GM12878 (cell line): ENCODE data around the gene UNC45B. TPM values are rescaled to one million over a fixed set of nuclear protein-coding genes. Genes with fewer than 3 reads are reported as not detected.

ENCODE experiments used
- ATAC-seq: fragments of 200-7000 bp; cut with Tn5 transposase; 3 replicates; pipeline ENCODE4 v1.9.1; 2020; ENCODE audit warnings: mild to moderate bottlenecking, moderate library complexity
- BruUV-seq: library from RNA; stranded (reverse); fragments of 400-500 nt; replicated peaks from 2 replicates; lab custom pipeline; 2021; lab: Mats Ljungman, UMichigan
- CTCF ChIA-PET: fragments of 300-600 bp; sonication (Branson Sonifier 250); formaldehyde crosslinking; extraction: SDS; loops from one replicate; lab custom pipeline; 2021; ENCODE audit warnings: inconsistent platforms; lab: Yijun Ruan, JAX
- POLR2A ChIA-PET: fragments of 350-600 bp; formaldehyde crosslinking; extraction: SDS; loops from one replicate; lab custom pipeline; 2021; ENCODE audit warnings: inconsistent platforms; lab: Charles Lee
- RAD21 ChIA-PET: fragments of 300-600 bp; sonication (Branson Sonifier 250); formaldehyde crosslinking; loops from one replicate; lab custom pipeline; 2023; ENCODE audit warnings: antibody characterized with exemption; ENCODE audit not compliant: unreplicated experiment; lab: Charles Lee
- SMC1A ChIA-PET: fragments of 300-600 bp; sonication (Branson Sonifier 250); formaldehyde crosslinking; loops from one replicate; lab custom pipeline; 2023; ENCODE audit not compliant: unreplicated experiment, uncharacterized antibody; lab: Charles Lee
- DNase-seq: peaks from one replicate; pipeline ENCODE4 v3.0.0-alpha.2; 2011; ENCODE audit warnings: low read depth, low spot score
- FAIRE-seq: peaks from 3 replicates; lab custom pipeline; 2011; peaks lifted over from hg19 to GRCh38; lab: Jason Lieb, UNC
- H2AFZ ChIP-seq: 2 replicates; pipeline ENCODE4 v1.6.0; 2011; ENCODE audit warnings: low read depth, low read length, control low read depth; ENCODE audit not compliant: control insufficient read depth
- H3K27ac ChIP-seq: 2 replicates; pipeline ENCODE4 v1.5.1; 2011; ENCODE audit warnings: control low read depth; ENCODE audit not compliant: control insufficient read depth, insufficient read depth
- H3K27me3 ChIP-seq, 2 experiments: replicated peaks in 1 of 2; 2 replicates each; pipeline versions ENCODE4 v1.6.0 to v1.6.1; 2011; ENCODE audit warnings: low read length in 1 of 2; ENCODE audit not compliant: control insufficient read depth in 2 of 2, insufficient read depth in 2 of 2
- H3K36me3 ChIP-seq, 2 experiments: 2 replicates each; pipeline ENCODE4 v1.5.1; 2011; ENCODE audit warnings: low read length in 1 of 2; ENCODE audit not compliant: control insufficient read depth in 2 of 2, insufficient read depth in 2 of 2
- H3K4me1 ChIP-seq: 2 replicates; pipeline ENCODE4 v1.6.1; 2011; ENCODE audit warnings: mild to moderate bottlenecking, low read length, moderate library complexity, mixed read lengths; ENCODE audit not compliant: control insufficient read depth, insufficient read depth
- H3K4me2 ChIP-seq: 2 replicates; pipeline ENCODE4 v1.6.0; 2011; ENCODE audit warnings: control low read depth; ENCODE audit not compliant: control insufficient read depth, insufficient read depth
- H3K4me3 ChIP-seq: fragments of 200-600 bp; sonication (generic); 2 replicates; pipeline ENCODE4 v1.5.1; 2016
- H3K79me2 ChIP-seq: 2 replicates; pipeline ENCODE4 v1.6.0; 2011; ENCODE audit warnings: low read length; ENCODE audit not compliant: control insufficient read depth, insufficient read depth
- H3K9ac ChIP-seq: 2 replicates; pipeline ENCODE4 v1.8.0; 2011; ENCODE audit warnings: low read length, control low read depth, mixed read lengths; ENCODE audit not compliant: control insufficient read depth, insufficient read depth
- H3K9me3 ChIP-seq: replicated peaks from 3 replicates; pipeline ENCODE4 v1.5.1; 2011; ENCODE audit warnings: mild to moderate bottlenecking, low read length; ENCODE audit not compliant: control insufficient read depth, insufficient read depth
- H4K20me1 ChIP-seq: 2 replicates; pipeline ENCODE4 v1.6.0; 2011; ENCODE audit not compliant: control insufficient read depth, insufficient read depth
- BHLHE40 ChIP-seq, 2 experiments: fragments of 450-650 bp in 1 of 2; IDR thresholded peaks; 2 replicates each; pipeline ENCODE4 v1.6.1; 2011 to 2017; ENCODE audit warnings: low read depth in 2 of 2, borderline replicate concordance in 1 of 2, improper control_type of control experiment in 1 of 2, low read length in 1 of 2, mild to moderate bottlenecking in 1 of 2
- CHD4 ChIP-seq: fragments of 200-600 bp; sonication (generic); IDR thresholded peaks from 2 replicates; pipeline ENCODE4 v1.6.1; 2016; ENCODE audit warnings: mild to moderate bottlenecking
- E2F8 ChIP-seq: fragments of 450-650 bp; IDR thresholded peaks from 2 replicates; pipeline ENCODE4 v1.6.1; 2018; ENCODE audit warnings: mild to moderate bottlenecking, low read depth, moderate library complexity; ENCODE audit not compliant: partially characterized antibody
- LARP7 ChIP-seq: fragments of 450-650 bp; IDR thresholded peaks from 2 replicates; pipeline ENCODE4 v1.6.1; 2017; ENCODE audit warnings: mild to moderate bottlenecking
- MAX ChIP-seq: IDR thresholded peaks from 2 replicates; pipeline ENCODE4 v1.6.1; 2012; ENCODE audit warnings: low read depth, low read length, improper control_type of control experiment
- MYC ChIP-seq: IDR thresholded peaks from 2 replicates; pipeline ENCODE4 v1.6.1; 2011; ENCODE audit warnings: mild to moderate bottlenecking, low read length, moderate library complexity, inconsistent platforms; ENCODE audit not compliant: insufficient read depth, insufficient replicate concordance, insufficient read length, severe bottlenecking
- NFYA ChIP-seq: IDR thresholded peaks from 2 replicates; pipeline ENCODE4 v1.6.1; 2011; ENCODE audit warnings: low read depth, mild to moderate bottlenecking, low read length, improper control_type of control experiment, borderline replicate concordance
- NR2C2 ChIP-seq: IDR thresholded peaks from 2 replicates; pipeline ENCODE4 v1.6.1; 2011; ENCODE audit warnings: borderline replicate concordance, low read depth; ENCODE audit not compliant: control insufficient read depth, insufficient read length
- RCOR1 ChIP-seq: conservative IDR thresholded peaks from 2 replicates; pipeline ENCODE4 v1.6.1; 2012; ENCODE audit warnings: low read depth, low read length, improper control_type of control experiment
- SMAD1 ChIP-seq: fragments of 450-650 bp; IDR thresholded peaks from 2 replicates; pipeline ENCODE4 v1.6.1; 2018; ENCODE audit warnings: mild to moderate bottlenecking, low read depth; ENCODE audit not compliant: partially characterized antibody
- ZBTB33 ChIP-seq: fragments of 450-650 bp; IDR thresholded peaks from 2 replicates; pipeline ENCODE4 v1.6.1; 2017; ENCODE audit warnings: mild to moderate bottlenecking
- ZNF217 ChIP-seq: fragments of 450-650 bp; IDR thresholded peaks from 2 replicates; pipeline ENCODE4 v1.6.1; 2017; ENCODE audit warnings: antibody characterized with exemption, mild to moderate bottlenecking
- WGBS: methylation state at CpG from one replicate; pipeline ENCODE4 v1.1.6; 2016; ENCODE audit warnings: low lambda C conversion rate; ENCODE audit not compliant: insufficient replicate concordance, insufficient coverage; ENCODE audit errors: missing lambda C conversion rate; 5-methylcytosine and 5-hydroxymethylcytosine counted together
- in situ Hi-C: fragments of 300-500 bp; cut with MboI; formaldehyde crosslinking; loops from 9 replicates; pipeline ENCODE4 v1.14.3; 2018; ENCODE audit warnings: mixed read lengths
- intact Hi-C: fragments of 100-400 bp; cut with micrococcal nuclease; formaldehyde crosslinking; loops from one replicate; pipeline ENCODE4 v1.14.2; 2022; ENCODE audit not compliant: unreplicated experiment
- polyA plus RNA-seq, 11 experiments: library from polyadenylated mRNA; depleted of rRNA in 4 of 11; unstranded in 6 of 11; stranded (reverse) in 5 of 11; fragments of >200 nt; fragmentation: Nextera tagmentation in 4 of 11; fragmentation: Illumina TruSeq in 1 of 11; extraction: Ambion mirVana in 4 of 11; extraction: Trizol in 1 of 11; gene quantifications; 1 replicate in 1 of 11; 2 replicates in 10 of 11; pipeline versions ENCODE4 v1.2.1 to v1.2.3, GENCODE V29; 2011 to 2016; ENCODE audit warnings: inconsistent platforms in 2 of 11, missing spikeins in 2 of 11, low read depth in 1 of 11
- total RNA-seq, 4 experiments: library from RNA; depleted of rRNA in 3 of 4; stranded (reverse); fragments of >200 nt in 3 of 4; fragmentation: Illumina TruSeq in 1 of 4; extraction: Trizol in 1 of 4; gene quantifications; 2 replicates each; pipeline versions ENCODE4 v1.2.1 to v1.2.3, GENCODE V29; 2013 to 2021
- TF ChIP-seq, protein P1 (sequence below): fragments of 450-650 bp; IDR thresholded peaks from 2 replicates; pipeline ENCODE4 v1.6.1; 2014; ENCODE audit warnings: mild to moderate bottlenecking

Gene UNC45B
- total and polyA plus RNA-seq, 10 of the 15 experiments (the other 5 are each of a cell fraction or from before 2014, with no cell fraction given) = 0.03 TPM; not detected in 9

GRCh38 chr17:35155246-35155645 lies 7.6 kb downstream of the UNC45B start:
- in situ Hi-C loops = no loop called here

GRCh38 chr17:35159940-35160339 lies 12.3 kb downstream of the UNC45B start:
- peaks cover 1 to 3% of the 10 kb centered on the region in 2 experiments; a peak in 2 of 4 replicates for H3K27me3 ChIP-seq
- no peak overlapping the region for H3K9ac ChIP-seq
- no peak overlapping the region for H3K27ac ChIP-seq
- H3K4me2 ChIP-seq = no peak overlapping the region
- intact Hi-C loops (no loop called here), in situ Hi-C loops (loop anchor here (10.0 kb wide), 1 partner anchor 585 kb away; no protein-coding TSS in a partner anchor)
- H3K4me3 ChIP-seq = no peak overlapping the region
- CTCF ChIA-PET = no interaction called here
- SMC1A ChIA-PET = no interaction called here
- no peaks in the 10 kb centered on the region for H3K9me3 ChIP-seq
- 41% methylated on average over 2 of the region's 2 CpGs for WGBS
- POLR2A ChIA-PET = no interaction called here
- H3K4me1 ChIP-seq = no peaks in the 10 kb centered on the region
- FAIRE-seq = no peak
- RAD21 ChIA-PET = no interaction called here
- H2AFZ ChIP-seq = no peak overlapping the region
- ATAC-seq = no peak
- DNase-seq = no peak
- no peaks in the 10 kb centered on the region for H3K36me3 ChIP-seq
- no TSS peak for BruUV-seq
- no peaks in the 10 kb centered on the region for H3K79me2 ChIP-seq
- H4K20me1 ChIP-seq = no peaks in the 10 kb centered on the region
- TF ChIP-seq MYC (no peak), MAX (no peak), CHD4 (no peak), ZBTB33 (no peak), BHLHE40 (IDR thresholded peaks at IDR 0.05; ENCODE audit: borderline replicate concordance in 1 of 2, low read depth in 2 of 2, low read length in 1 of 2) (no peak), SMAD1 (no peak), ZNF217 (no peak), E2F8 (no peak)
- TF ChIP-seq, protein P1, sequence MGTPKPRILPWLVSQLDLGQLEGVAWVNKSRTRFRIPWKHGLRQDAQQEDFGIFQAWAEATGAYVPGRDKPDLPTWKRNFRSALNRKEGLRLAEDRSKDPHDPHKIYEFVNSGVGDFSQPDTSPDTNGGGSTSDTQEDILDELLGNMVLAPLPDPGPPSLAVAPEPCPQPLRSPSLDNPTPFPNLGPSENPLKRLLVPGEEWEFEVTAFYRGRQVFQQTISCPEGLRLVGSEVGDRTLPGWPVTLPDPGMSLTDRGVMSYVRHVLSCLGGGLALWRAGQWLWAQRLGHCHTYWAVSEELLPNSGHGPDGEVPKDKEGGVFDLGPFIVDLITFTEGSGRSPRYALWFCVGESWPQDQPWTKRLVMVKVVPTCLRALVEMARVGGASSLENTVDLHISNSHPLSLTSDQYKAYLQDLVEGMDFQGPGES = no peak

More at GRCh38 chr17:35155246-35155645, 7.6 kb downstream of the UNC45B start:
- no peaks in the 10 kb centered on the region for H3K36me3 ChIP-seq
- no peak overlapping the region for H2AFZ ChIP-seq
- WGBS = 61% methylated on average over 7 of the region's 7 CpGs
- H3K79me2 ChIP-seq = no peaks in the 10 kb centered on the region
- ChIA-PET RAD21 (no interaction called here), POLR2A (no interaction called here), SMC1A (no interaction called here), CTCF (no interaction called here)
- H3K9me3 ChIP-seq = no peaks in the 10 kb centered on the region
- H3K27me3 ChIP-seq = peaks cover 0 to 3% of the 10 kb centered on the region in 2 experiments; a peak in 1 of 4 replicates
- DNase-seq (no peak), ATAC-seq (no peak), FAIRE-seq (no peak)
- intact Hi-C loops = no loop called here
- BruUV-seq = no TSS peak
- H3K4me2 ChIP-seq = no peak overlapping the region
- no peak overlapping the region for H3K4me3 ChIP-seq
- TF ChIP-seq NFYA (no peak), LARP7 (no peak), NR2C2 (no peak), RCOR1 (no peak)
- H4K20me1 ChIP-seq = no peaks in the 10 kb centered on the region
- H3K9ac ChIP-seq = no peak overlapping the region
- no peaks in the 10 kb centered on the region for H3K4me1 ChIP-seq
- H3K27ac ChIP-seq = no peak overlapping the region
